GF-D8 (cell line): ENCODE measurements around the gene TMEM179B.
A peak's percentile ranks its signal among the peaks of the same experiment; 100 is the strongest.
"Not testable (repeated sequence)": the region's sequence is repeated elsewhere in the genome, so short reads cannot be mapped to it uniquely, and the experiment has no call there.

Source experiments
- DNase-seq: peaks from one replicate; lab custom pipeline; 2025; lab: John Stamatoyannopoulos, UW

TMEM179B gene

DNA sequence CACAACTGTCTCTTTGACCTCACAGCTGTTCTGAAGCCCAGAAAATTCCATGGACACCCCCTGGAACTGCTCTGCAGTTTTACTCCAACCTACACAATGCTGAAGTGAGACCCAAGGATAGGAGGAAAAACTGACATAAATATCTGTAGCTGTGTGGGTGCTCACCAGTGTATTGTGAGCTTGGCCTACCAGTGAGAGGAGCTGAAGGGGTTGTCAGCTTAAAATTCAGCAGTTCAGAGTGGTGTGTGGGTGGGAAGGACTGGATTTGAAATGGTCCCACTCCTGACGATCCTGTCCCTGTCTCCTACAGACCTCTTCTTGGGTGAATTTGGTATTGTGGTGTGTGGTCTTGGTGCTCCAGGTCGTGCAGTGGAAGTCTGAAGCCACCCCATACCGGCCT is 2.4 kb downstream of the TMEM179B start:
- DNase-seq = no peak

DNA sequence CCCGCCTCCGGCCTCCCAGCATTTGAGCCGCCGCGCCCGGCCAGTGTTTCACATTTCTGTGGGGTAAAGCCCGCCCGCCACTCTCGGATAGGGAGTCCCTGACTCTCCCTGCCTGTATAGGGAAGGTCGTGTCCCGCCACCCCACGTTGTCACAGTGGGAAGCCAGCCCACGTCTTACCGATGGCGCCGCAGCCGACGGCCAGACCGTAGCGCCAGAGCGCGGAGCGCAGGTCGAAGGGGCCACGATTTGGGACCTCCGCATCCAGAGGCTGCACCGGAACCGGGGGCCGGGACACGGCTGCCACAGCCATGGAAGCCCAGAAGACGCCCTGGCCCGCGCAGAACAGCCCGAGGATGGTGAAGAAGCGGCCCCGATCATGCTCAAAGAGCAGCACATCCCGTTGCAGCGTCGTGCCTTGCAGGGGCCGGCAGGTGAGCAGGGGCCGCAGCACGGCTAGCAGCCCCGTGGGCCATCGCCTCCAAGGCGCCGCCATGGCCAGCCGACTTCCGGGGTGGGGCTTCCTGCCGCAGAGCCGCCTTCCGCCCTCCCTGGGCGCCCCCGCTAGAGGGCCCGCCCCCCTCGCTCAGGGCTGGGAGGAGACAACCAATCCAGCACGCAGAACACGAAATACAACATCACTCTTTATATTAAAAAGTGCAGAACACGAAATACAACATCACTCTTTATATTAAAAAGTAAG is 4.4 kb downstream of the TMEM179B start, which contains the start of gene TMEM223:
TMEM223 (minus strand) TSS at position 506 of the 701 bp plus-strand sequence; CDS start at position 494, 12 bp downstream.
- peak; percentile 50 for DNase-seq

DNA sequence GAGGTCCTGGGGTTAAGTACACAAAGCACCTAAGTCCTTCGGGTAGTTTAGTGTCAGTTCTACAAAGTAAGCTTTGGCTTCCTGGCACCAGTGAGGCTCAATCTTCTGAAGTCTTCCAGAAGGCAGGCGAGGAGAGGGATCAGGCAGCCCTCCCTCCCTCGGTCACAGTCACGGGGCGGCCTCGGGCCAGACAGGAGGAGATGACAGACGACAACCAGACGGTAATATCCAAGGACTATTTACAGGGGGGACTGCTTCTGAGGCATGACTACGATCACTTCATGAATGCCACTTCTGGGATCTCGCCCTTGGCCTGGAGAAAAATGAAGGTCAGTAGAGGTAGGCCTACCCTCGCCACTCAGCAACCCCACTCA is 5.0 kb downstream of the TMEM179B start:
- no peak for DNase-seq

DNA sequence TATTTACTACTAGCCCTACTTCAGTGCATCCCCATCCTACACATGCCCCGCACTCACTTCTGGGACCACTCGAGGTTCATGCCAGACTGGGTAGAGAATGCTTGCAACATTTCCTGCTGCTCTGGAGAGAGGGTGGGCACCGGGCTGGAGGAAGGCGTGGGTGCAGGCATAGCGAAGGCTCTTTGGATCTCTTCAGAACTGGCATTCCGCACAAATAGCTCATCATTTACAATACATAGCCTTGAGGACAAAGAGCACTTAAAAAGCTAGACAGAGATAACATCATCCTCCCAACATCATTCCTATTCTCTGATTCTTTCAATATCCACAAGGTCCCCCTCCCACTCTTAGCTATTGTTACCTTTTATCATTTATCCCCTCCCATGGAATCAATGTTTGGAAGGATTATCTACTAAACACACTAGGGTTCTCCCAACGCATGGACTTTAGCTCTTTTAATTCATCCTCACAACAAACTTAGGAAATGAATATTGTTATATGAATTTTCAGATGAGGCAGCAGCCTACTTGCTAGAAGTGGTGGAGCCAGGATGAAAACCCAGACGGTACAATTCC is 7.1 kb downstream of the TMEM179B start:
- no peak for DNase-seq

DNA sequence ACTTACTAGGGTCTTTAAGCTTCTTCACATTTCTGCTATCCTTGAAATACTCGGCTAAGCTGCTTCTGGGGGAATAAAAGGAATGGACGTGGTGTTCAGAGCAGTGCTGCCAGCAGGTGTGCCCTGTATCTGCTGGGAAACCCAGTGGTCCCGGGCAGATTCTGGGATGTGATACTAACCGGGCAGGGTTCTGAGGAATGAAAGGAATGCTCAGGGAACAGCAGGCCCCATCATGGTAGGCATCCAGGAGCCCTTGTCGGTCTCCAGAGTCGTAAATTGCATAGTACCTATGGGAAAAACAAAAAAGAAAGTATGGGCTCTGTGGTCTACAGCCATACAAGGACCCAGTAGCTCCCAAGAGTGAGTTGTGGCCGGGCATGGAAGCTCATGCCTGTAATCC is 9.1 kb downstream of the TMEM179B start:
- DNase-seq = no peak

DNA sequence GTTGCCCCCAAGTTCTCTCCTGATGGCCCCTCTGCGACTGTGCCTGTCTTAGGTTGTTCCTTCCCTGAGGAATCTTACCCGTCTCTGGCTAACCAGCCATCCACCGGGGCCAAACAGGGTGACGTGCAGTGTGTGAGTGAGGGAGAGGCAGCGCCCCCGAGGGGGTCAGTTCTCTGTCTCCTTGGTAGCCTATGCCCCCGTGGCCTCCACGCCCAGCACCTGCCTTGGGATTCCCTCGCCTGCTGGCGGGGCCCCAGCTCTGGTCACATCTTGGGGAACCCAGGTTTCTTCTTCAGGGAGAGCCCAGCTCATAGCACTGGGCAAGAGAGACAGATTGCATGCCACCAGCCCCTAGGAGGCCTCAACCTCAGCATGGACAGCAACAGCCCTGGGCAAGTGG is 12.3 kb downstream of the TMEM179B start:
- DNase-seq = no peak

DNA sequence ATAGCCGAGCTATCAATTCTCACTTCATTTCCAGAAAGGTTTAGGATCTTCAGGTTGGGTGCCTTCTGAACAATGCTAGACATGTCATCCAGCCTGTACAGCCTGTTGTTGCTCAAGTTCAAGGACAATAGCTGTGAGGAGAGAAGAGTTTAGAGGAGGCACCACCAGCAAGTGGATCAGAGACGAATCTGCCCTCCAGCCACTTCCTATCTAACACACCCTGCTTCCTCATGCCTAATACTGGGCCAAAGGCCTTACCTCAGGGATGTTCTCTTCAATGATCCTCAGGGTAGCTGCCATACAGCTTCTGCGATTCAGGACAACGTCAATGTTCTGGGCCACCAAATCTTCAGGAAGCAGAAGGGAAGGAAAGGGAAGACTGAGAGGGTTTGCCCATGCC is 13.9 kb downstream of the TMEM179B start:
- no peak for DNase-seq

DNA sequence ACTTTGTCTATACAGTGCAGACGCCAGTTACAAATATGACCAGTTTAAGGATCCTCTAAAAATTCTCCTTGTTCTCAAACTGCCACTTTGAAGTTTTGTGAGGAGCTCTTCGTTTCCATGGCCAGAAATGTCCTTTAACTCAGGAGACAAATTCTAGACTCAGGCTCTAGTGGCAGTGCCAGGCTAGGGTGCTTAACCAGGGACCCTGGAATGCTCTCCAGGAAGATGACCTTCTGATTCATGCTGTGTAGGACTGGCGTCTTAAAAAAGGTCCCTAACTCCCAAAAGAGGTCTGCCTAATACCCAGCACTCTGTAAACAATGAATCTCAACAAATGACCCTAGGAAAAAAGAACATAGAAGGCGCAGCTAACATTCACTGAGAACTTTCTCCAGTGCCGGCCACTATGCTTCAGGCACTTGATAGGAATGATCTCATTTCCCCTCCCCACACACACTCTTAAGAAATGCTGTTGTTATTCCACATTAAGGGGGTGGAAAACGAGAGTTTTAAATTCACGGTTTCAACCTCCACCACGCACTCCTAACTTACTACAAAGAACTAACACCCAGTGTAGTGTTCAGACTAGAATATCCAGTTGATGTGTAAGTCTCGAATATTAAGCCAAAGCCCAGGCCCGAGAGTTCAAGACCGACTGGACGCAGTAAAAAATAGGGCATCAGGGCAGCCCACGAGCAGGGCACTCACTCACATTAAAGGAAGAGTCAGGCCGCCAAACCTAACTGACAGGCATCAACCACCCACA is 17.3 kb downstream of the TMEM179B start:
- DNase-seq = no peak

DNA sequence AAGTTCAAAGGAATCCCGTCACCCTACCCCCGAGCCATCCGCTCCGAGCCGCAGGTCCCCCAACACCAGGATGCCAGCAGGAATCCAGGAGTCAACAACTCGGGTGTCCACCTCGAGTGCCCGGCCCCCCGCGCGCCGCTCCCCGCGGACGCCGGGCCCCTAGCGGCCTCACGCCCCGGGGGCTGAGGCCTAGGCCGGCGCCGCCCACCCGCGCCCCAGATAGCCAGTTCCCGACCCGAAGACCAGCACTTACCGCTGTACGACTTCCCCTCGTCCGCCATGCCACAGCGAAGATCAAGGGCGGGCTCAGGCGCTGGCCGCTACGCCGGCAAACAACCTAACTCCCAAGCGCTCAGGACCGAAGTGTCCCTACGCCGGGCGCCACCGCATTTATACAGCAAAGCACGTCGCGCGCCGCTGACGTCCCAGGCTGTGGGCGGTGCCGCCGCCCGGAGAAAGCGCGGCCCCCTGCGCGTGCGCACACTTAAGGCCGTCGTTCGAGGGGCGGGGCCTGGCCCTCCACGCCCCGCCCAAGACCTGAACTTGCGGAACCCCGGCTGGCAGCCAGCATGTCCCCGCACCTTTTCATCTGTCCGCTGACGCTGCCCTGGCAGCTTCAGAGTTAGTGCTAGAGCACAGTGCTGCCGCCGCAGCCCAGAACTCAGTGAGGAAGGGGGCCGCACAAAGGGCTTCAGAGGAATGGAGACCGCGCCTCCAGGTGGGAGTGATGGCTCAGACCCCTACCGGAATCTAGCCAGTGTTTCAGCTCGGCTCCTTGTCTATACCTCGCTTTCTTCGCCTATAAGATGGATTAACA is 18.1 kb downstream of the TMEM179B start, which contains the start of gene NXF1:
NXF1 (minus strand) TSS at position 365 of the 817 bp plus-strand sequence; CDS start at position 281, 84 bp downstream.
- peak; percentile 80 for DNase-seq

DNA sequence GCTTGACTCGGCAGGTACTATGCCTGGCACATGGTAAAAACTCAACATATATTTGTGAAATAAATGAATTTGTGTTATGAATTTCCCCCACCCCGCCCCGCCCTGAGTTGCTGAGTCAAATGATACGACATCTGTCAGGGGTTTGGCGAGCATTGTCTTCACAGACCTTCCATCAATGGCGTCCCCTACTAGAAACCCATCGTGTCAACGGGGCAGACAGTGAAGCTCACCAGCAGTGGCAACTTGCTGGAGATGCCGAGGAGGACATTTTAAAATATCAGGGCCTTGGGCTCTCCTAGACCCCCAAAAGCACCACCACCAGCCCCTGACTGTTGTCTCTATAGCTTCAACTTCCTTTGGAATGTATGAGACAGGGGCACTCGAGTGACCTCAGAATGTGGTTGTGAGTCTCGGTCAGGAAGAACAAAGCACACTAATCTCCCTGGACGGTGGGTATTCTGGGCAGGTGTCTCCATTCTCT is 18.8 kb downstream of the TMEM179B start:
- DNase-seq = no peak

DNA sequence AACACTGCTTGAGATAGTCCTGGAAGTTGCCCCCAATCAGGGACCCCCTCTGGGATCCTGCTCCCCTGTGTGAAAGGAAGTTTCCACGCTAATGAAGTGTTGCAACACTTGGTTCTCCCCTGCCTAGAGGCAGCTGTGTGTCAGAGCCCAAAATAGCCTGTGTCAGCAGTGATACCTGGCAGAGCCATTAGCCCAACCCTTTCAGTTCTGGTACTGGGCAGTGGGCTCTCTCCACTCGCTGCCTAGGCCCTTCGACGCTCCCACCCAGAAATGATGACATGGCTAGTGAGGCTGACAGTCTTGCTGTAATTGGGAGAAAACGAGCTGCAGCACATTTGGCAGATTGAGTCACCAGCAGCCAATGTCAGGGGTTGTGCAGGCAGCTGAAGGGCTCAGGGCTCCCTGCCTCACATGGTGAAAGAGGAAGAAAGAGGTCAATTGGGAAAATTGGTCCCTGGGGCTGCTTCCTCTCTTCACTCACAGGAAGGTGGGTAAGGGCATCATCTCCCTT is 19.5 kb downstream of the TMEM179B start:
- peak; percentile 48 for DNase-seq

DNA sequence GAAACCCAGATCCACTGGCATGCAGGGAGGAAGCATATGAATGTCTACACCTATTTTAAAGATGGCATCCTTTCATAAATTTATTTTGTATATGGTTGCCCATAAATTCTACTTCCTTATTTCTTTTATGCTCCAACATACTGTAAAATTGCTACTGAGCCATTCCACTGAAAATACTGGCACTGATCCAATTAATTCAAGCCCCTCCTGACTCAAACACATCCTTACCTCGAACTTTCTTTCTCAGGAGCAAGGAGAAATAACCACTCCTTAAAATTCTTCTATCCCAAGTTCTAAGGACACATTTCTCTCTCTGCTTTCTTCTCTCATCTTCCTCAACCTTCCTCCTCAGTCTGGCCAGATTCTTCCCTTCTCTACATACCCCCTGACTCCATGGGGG is 23.5 kb downstream of the TMEM179B start:
- no peak for DNase-seq

DNA sequence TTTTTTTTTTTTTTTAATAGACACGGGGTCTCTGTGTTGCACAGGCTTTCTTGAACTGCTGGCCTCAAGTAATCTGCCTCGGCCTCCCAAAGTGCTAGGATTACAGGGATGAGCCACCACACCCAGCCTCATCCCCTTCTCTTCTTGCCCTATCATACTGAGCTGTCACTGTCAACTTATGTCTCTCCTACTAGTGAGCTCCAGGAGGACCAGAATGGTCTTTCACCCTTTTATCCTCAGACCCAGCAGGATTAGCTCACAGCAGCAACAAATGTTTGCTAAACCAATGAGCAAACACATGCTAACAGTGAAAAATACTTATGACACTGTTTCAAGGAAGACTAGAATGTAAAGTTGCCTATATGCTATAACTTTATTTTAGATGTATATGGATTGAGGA is 24.5 kb downstream of the TMEM179B start:
- no peak for DNase-seq

DNA sequence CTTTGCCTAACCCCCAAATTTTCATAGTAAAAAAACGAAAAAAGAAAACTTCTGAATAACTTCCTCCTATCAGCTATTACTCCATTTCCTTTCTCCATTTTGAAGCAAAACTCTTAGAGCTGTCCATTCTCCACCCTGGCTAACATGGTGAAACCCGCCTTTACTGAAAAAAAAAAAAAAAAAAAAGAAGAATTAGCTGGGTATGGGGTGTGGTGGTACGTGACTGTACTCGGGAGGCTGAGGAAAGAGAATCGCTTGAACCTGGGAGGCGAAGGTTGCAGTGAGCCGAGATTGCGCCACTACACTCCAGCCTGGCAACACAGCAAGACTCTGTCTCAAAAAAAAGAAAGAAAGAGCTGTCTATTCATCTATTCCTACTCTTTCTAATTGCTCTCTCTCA is 29.4 kb downstream of the TMEM179B start:
- DNase-seq = peak; percentile 60

DNA sequence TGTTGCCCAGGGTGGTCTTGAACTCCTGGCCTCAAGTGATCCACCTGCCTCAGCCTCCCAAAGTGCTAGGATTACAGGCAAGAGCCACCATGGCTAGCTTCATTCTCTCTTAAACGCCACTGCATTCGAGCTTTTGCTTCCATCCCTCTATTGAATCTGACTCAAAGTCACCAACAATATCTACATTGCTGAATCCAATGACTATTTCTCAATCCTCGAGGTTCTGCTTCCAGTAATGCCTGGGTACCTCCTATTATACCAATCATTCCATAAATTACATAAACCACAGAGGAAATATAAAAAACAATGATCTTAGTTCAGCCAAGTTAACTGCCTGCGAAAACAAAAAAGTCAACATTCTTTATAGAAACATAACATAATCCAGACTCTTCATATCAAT is 29.9 kb downstream of the TMEM179B start:
- no peak for DNase-seq

DNA sequence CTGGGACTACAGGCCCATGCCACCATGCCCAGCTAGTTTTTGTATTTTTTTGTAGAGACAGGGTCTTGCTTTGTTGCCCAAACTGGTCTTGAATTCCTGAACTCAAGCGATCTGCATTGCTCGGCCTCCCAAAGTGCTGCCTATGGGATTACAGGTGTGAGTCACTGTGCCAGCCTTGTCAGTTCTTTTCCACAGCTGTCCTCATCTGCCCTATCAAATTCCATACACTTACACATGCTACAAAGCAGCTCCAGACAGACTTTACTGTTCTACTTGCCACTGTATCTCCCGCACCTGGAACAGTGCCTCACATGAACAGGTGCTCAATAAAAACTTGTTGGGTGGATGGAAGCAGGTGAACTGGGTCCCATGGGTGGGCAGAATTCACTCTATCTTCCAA is 36.5 kb downstream of the TMEM179B start:
- DNase-seq = no peak

DNA sequence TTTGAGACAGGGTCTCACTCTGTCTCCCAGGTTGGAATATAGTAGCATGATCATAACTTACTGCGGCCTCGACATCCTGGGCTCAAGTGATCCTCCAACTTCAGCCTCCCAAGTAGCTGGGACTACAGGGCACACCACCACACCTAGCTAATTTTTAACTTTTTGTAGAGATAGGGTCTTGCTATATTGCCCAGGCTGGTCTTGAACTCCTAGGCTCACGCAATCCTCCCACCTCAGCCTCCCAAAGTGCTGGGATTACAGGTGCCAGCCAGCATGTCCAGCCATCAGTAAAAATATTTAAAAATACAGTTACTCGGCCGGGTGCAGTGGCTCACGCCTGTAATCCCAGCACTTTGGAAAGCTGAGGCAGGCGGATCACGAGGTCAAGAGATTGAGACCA is 40.9 kb downstream of the TMEM179B start:
- DNase-seq = not testable (repeated sequence)

DNA sequence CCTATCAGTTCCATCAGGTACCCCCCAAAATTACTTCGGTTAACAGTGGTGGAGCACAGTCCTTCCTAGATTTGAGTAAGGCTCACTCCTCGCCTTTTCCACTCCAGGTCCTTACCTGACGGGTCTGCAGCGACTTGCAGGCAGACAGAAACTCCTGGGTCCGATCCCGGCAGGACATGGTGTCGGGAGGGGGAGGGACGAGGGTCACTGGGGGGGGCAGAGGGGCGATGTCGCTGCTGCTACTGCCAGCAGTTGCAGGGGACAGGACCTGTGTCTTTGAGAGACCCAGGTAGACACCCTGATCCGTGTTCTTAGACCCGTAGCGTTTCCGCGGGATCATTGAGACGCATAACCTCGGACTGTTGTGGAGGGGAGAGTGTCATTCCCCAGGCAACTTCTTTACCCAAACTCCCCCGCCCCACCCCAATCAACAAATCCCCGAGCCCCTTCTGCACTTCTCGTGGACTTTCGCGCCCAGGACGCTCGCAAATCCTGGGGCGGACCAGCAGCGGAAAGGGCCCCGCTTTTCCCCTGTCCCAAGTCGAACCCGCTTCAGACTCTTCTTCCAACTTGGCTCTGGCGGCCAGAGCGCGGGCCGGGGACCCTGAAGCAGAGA is 43.8 kb downstream of the TMEM179B start:
- no peak for DNase-seq

DNA sequence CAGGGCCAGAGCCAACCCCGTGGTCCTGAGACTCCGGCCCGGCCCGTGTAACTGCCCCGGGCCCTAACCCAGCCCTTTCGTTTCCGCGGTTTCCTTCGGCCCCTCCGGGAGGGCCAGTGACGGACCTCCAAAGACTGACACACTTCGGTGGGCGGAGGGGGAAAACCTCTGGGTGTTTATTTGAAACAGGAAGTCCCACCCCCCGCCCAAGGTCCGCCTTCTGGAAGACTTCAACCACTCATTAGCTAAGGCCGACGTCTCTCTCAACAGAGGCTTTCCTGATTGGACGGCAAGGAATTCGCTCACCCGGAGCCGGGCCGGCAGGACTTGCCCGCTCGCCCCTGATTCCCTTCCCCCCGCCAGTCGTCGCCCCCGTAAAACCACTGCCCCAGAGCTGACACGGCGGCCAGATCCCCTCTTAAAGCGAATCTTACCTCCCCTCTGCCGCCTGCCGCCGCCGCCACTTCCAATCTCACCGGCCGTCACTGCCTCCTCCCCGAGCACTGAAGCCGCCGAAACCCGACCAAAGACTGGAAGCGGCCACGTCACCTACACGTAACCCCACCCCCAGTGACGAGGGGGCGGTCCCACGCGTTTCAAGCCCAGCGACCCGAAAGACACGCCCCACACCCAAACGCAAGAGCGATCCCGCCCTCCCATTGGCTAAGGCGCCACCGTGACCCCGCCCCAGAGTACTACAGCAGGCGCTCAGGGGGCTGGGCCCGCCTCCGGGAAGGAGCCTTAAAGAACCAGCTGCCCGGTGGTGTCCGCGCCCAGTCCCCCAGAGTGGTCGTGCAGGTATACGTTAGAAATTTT is 44.5 kb downstream of the TMEM179B start, which contains the start of gene STX5:
STX5 (minus strand) TSS at position 532 of the 816 bp plus-strand sequence. CDS start 808 bp downstream, outside the sequence.
- DNase-seq = peak; percentile 90
